ENCODE results near the gene TIGD7.

DNA sequence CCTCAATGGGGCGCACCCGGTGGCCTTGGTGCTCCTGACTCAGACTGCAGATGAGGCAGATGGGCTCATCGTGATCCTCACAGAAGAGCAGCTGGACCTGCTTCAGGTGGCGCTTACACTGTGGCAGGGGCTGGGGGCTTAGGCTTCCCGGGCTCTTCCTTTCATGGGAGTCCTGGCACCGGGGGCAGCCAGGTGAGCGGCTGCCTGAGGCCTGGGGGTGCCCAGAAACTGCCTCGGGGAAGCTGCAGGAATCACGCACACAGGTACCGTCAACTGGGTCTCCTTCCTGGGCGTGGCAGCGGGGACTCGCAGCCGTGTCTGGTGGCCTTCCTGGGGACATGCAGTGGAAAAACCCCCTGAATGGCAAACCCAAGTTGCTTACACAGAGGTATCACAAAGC lies 55.8 kb downstream of the TIGD7 start:
- TF ChIP-seq, protein P1, sequence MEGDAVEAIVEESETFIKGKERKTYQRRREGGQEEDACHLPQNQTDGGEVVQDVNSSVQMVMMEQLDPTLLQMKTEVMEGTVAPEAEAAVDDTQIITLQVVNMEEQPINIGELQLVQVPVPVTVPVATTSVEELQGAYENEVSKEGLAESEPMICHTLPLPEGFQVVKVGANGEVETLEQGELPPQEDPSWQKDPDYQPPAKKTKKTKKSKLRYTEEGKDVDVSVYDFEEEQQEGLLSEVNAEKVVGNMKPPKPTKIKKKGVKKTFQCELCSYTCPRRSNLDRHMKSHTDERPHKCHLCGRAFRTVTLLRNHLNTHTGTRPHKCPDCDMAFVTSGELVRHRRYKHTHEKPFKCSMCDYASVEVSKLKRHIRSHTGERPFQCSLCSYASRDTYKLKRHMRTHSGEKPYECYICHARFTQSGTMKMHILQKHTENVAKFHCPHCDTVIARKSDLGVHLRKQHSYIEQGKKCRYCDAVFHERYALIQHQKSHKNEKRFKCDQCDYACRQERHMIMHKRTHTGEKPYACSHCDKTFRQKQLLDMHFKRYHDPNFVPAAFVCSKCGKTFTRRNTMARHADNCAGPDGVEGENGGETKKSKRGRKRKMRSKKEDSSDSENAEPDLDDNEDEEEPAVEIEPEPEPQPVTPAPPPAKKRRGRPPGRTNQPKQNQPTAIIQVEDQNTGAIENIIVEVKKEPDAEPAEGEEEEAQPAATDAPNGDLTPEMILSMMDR (IDR thresholded peaks at IDR 0.05): no peak
- TF ChIP-seq POLR2AphosphoS5 (IDR thresholded peaks at IDR 0.05) (no peak), POLR2A (IDR thresholded peaks at IDR 0.05) (no peak)

Measured in transverse colon (tissue), 4 donors.